Erythroblast (primary cell): Measurements from ENCODE around the gene MBOAT1.

Source experiments
- GATA1 ChIP-seq: IDR thresholded peaks from 2 replicates; pipeline ENCODE4 v1.6.1; 2011; ENCODE audit warnings: low read depth, mild to moderate bottlenecking, control low read depth, low read length, moderate library complexity
- POLR2A ChIP-seq: IDR thresholded peaks from 2 replicates; pipeline ENCODE4 v1.6.1; 2011; ENCODE audit warnings: mild to moderate bottlenecking, low read length

DNA sequence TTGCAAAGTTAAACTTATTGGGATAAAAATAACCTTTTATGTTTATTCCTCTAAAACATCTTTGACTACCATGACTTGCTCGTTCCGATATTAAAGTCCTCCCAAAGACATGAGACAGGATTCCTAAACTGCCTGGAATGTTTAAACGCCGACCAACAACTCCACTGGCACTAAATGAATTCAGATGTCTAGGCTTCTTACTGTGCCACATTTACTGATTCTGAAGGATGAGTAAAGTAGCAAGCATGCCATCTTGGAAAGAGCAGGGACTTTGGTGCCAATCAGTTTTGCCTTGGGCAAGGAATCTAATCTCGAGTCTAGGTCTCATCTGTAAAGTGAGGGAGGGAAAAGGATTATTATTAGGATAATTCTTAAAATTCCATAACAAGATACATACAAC lies 25.3 kb downstream of the MBOAT1 start:
- no peak for TF ChIP-seq POLR2A
- TF ChIP-seq GATA1: no peak
